Choroid plexus epithelial cell (primary cell): ENCODE data around the gene TAF1B.

Experiments
- DNase-seq: peaks from one replicate; pipeline ENCODE4 v3.0.0-alpha.2; 2010; ENCODE audit warnings: low read depth
- H3K4me3 ChIP-seq: 2 replicates; pipeline ENCODE4 v1.5.1; 2011; ENCODE audit warnings: low read depth, mild to moderate bottlenecking, control low read depth, low read length, moderate library complexity
- CTCF ChIP-seq: conservative IDR thresholded peaks from 2 replicates; pipeline ENCODE4 v1.5.1; 2011; ENCODE audit warnings: low read depth, mild to moderate bottlenecking, control low read depth, inconsistent platforms, low read length, moderate library complexity

Gene TAF1B

GRCh38 chr2:9809064-9809356, 34.3 kb upstream of the TAF1B start:
- TF ChIP-seq CTCF = no peak
- H3K4me3 ChIP-seq = no peak overlapping the region
- DNase-seq = no peak

DNA sequence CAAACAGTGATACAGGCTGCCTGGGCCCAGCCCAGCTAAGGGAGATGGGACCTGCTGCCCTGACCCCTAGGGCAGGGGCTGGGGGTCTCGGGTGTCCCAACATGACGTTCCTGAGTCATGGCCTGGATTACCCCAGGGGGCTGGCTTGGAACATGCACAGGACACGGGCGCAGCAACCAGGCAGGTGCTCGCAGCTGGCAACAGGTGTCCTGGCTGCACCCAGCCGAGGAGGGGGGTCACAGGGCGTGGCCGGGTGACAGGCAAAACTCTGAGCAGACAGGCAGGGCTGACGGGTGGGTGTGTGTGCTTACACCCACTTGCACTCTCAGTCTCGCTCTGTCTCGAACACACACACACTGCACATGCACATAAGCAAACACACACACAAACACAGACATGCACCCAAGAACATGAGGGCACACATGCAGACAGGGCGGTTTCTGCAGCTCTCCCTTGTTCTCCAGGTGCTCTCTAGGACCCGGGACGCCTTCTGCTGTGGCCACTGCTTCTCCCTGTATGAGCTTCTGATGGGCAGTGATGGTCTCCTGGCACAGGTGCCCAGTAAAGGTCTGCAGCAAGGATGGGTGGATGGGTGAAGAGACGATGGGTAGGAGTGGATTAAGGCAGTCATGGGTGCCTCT, 33.7 kb upstream of the TAF1B start:
- DNase-seq = no peak
- no peak overlapping the region for H3K4me3 ChIP-seq
- TF ChIP-seq CTCF = no peak

DNA sequence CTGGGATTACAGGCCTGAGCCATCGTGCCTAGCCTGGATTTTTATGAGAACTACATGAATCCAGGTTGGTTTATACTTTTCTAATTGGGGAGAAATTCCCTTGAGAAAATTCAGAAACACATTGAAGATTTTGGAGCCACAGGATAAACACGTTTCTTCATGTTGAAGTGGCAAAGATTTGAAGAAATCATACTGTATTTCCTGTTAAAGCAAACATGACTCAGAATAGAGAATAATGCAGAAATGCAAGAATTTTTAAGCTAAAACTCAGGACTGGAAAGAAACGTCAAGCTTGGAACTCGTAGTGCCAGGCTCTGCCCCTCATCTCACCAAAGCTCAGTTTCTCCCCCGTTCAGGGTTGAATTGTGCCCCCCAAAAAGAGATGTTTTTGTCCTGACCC, 32.1 kb upstream of the TAF1B start:
- no peak for DNase-seq
- TF ChIP-seq CTCF = no peak
- H3K4me3 ChIP-seq = no peak overlapping the region

DNA sequence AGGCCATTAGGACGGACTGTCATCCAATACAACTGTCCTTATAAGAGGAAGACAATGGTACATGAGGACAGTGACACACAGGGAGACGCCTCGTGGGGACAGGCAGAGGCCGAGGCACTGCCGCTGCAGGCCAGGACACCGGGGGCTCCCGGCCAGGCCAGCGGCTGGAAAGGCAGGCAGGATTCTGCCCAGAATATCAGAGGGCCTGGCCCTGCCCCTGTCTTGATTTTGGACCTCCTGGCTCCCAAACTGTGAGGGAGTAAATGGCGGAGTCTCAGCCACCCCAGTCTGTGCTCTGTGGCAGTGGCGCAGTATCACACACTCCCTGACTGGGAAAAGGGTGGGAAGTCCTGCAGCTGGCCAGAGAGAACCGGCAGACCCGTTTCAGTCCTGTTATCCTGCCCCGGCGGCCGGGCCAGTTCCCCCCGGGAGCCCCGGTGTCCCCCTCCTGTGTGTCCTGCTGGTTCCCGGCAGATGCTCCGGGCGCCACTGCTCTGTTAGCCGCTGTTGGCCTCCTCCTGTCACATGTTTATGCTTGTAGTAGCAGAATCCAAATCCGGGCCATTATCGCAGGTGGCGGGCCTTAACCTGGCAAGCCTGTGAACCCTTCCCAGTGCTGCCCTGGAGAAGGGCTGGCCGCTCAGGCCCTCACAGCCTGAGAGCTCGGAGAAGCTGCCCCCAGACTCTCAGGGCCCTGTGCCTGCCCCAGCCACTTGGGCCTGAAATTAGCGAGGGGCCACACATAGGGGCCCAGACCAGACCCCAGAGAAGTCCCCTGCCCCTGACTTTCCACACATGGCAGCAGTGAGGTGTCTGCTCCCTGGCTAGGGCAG, 31.4 kb upstream of the TAF1B start:
- H3K4me3 ChIP-seq = no peak overlapping the region
- no peak for TF ChIP-seq CTCF
- no peak for DNase-seq

DNA sequence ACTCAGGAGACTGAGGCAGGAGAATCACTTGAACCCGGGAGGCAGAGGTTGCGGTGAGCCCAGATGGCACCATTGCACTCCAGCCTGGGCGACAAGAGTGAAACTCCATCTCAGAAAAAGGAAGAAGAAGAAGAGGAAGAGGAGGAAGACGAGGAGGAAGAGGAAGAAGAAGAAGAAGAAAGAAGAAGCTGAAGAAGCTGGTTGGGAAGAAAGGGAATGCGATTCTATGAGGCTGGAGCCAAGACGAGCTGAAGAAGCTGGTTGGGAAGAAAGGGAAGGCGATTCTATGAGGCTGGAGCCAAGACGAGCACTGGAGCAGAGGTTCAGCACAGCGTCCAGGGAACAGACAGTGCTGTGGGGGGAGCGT, 30.3 kb upstream of the TAF1B start:
- no peak overlapping the region for H3K4me3 ChIP-seq
- TF ChIP-seq CTCF = no peak
- no peak for DNase-seq

- peak; percentile 94 for TF ChIP-seq CTCF
- H3K4me3 ChIP-seq = peak overlapping the region; percentile 39
- DNase-seq = peak; percentile 64
Measured at GRCh38 chr2:9813312-9814128, 29.8 kb upstream of the TAF1B start.
